HG02642 (cell line): ENCODE results near the gene ALAS1.

Source experiments
- ATAC-seq: cut with Tn5 transposase; IDR thresholded peaks from one replicate; pipeline ENCODE4 v1.9.1; 2021; ENCODE audit warnings: mild to moderate bottlenecking; ENCODE audit not compliant: unreplicated experiment, poor library complexity

ALAS1 gene

GRCh38 chr3:52232279-52233107, 34.5 kb downstream of the ALAS1 start:
- no peak for ATAC-seq

GRCh38 chr3:52233108-52233591, 35.2 kb downstream of the ALAS1 start:
- no peak for ATAC-seq

DNA sequence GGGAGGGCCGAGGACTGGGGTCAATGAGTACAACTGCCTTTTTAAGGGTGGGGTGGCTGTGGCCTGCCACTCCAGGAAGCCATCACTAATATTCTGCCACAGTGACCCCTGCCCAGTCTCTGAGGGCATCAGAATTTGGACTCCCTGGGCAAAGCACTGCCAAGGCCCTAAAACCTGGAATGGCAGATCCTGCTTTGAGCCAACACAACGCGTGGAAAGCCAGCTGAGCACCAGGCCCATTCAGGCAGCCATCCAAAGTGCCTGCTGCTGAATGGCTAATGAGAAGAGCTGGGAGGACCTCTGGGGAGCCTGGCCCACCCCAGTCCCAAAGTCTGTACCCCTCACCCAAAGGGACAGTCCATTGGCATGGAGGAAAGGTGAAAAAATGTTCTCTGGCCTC, 36.0 kb downstream of the ALAS1 start:
- ATAC-seq, result no peak

- ATAC-seq, result no peak
Measured at GRCh38 chr3:52234516-52235447, 36.8 kb downstream of the ALAS1 start.

GRCh38 chr3:52236424-52236886, 38.5 kb downstream of the ALAS1 start:
- ATAC-seq, result no peak

GRCh38 chr3:52237006-52237656, 39.2 kb downstream of the ALAS1 start:
- ATAC-seq, result no peak

GRCh38 chr3:52237657-52238172, 39.8 kb downstream of the ALAS1 start:
- no peak for ATAC-seq

DNA sequence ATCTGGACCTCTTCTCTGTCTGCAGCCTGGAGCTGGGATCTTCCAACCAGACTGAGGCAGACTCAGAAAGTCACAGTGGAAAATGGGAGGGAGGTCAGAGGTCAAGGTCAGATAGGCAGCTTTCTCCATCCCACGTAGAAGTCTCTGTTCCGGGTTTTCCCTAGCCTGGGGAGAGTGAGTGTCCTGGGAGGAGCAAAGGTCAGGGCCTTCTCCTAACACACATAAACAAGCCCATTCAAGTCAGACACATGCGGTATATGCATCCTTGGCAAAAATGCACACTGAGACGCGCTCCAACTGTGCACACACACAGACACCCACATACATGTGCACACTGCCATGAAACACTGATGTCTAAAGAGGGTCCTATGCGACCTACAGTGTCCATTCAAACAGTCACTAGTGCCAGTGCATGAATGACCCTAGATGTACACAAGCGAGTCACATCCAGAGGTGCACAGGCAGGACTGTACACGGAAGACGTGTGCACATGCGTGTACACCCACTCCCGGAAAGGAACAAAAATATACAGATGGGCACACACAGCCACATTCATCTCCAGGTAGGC, 40.3 kb downstream of the ALAS1 start:
- no peak for ATAC-seq

DNA sequence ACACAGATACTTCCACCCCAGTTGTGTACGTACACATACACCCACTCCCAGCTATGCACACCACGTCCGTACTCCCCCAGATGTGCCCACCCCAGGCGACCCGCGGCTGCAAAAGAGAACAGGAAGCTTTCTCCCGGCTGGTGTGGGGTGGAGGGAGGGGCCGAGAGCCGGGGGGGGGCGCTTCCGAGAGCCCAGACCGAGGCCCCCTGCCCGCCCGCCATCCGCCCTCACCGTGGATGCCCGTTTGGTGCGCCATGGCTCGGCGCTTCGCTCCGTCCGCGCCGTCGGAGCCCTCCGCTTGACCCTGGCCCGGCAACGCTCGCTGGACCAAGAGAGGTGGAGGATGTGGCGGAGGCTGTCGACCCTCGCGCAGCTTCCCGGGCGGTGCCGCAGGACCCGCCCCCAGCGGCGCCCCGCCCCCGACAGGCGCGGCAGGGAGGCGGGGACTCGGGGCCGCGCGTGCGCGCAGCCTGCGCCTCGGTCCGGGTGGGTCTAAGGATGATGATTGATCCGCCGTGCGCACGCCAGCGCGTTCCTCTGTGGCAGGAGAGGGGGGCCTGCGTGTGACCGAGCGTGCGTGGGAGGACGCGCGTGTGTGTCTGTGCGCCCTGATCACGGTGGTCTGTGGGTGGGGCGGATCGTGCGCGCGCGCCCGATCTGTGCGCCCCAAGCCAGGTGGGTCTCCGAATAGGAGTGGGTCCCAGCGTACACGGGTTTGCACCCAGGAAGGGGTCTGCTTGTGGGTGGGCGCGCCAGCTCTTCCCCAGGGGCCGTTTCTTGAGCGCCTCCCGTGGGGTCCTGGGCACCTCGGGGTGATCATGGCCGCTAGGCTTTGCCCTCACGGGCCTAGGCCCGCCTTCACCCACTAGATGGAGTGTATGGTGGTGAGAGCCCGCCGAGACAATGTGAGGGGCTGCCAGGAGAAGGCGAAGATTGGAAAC, 41.1 kb downstream of the ALAS1 start, which contains the start of gene TWF2:
TWF2 (minus strand) TSS at position 398 of the 941 bp plus-strand sequence; CDS start at position 256, 142 bp downstream.
- peak; percentile 77 for ATAC-seq

- ATAC-seq, result no peak
Measured at GRCh38 chr3:52240059-52240885, 42.3 kb downstream of the ALAS1 start.

- ATAC-seq, result no peak
Measured at GRCh38 chr3:52240886-52241370, 43.0 kb downstream of the ALAS1 start.

GRCh38 chr3:52242039-52242438, 44.1 kb downstream of the ALAS1 start:
- ATAC-seq, result no peak

DNA sequence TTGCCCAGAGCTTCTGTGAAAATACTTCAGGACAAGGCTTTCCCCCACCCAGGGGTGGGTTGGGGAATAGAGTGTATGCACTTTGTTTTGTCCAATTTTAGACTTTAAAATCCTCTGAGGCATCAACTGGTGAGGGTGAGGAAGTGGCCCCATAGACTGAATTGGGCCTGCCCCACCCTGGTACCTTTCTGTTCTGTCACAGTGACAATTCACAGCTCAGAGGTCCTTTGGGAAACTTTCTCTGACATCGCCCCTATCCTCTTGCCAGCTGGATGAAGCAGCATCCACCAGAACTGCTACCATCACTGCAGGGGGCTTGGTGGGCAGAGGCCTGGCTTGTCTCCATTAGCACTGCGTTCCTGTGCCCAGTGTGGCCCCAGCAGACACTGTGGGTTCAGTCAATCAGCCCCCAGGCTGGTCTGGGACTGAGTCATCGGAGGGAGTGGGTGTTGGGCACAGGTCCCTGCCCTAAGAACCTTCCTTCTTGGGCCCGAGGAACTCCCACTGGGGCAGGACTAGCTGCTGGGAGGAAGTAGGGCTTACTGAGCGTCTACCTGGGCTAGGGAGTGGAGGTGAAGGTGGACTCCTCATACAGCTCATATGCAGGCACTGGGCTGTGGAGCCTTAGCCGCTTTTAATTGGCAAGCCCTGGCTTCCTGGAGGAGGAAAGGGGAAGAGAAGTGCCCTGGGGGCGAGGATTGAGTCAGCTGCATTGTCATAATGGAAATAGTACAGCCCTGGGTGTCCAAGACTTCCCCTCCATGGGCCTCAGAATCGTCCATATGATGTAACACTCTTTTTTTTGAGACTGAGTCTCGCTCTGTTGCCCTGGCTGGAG, 46.0 kb downstream of the ALAS1 start:
- ATAC-seq, result peak; percentile 34

DNA sequence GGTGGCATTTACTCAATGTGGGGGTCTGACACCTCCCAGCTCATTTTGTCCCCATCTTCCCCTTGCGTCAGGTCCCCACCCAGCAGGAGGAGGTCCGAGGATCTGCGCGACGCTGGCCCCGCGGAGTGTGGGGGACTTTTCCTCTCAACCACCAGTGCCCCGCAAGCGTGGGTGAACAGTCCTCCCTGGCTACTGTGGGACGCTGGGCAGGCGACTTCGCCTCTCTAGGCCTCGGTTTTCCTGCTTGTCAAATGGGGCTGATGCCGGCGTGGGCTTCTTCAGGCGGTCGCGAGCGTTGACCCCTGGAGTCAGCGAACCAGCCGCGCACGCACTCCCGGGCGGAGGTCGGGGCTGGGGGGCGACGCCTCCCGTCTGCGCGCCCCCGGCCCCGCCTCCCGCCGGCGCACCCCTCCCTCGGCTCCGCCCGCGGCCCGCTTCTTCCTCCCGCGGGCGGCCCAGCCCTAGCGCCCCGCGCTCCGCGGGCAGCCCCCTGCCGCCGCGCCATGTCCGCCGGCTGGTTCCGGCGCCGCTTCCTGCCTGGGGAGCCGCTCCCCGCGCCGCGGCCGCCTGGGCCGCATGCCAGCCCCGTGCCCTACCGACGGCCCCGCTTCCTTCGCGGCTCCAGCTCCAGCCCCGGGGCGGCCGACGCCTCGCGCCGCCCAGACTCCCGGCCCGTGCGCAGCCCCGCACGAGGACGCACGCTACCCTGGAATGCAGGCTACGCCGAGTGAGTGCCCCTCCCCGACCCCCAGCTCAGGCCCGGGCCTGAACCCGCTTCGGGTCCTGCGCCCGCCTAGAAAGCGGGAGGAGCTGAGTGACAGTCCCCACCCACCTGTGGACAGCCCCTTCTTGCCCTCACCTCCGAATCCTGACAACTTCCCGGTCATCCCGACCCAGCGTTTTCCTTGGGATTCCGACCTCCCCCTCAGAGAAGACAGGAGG, 47.6 kb downstream of the ALAS1 start, which contains the start of gene PPM1M:
PPM1M (plus strand) TSS at position 438 of the 942 bp plus-strand sequence; CDS start at position 504, 66 bp downstream.
- ATAC-seq, result peak; percentile 42

- ATAC-seq, result no peak
Measured at GRCh38 chr3:52246264-52246620, 48.3 kb downstream of the ALAS1 start.
